ENCODE measurements around the gene FKBP1B. TPM values are rescaled to one million over a fixed set of nuclear protein-coding genes. Genes with fewer than 3 reads are reported as not detected.

Gene FKBP1B
- 1 to 10 TPM; 5.9 to 7.3 TPM for total RNA-seq
- 10 to 100 TPM; 18.7 to 24.8 TPM for polyA plus RNA-seq
- long read RNA-seq, donor 1 = 0 reads
- long read RNA-seq, donor 2, partial matches to known transcripts = 0 of 1 reads
- long read RNA-seq, donor 2, other reads (novel, unspliced or antisense) = 1 of 1 reads

GRCh38 chr2:24049485-24050021 is at the start of gene FKBP1B:
TSS of gene FKBP1B (plus strand) at chr2:24049741. CDS start at chr2:24049850, 109 bp downstream.
- Histone ChIP-seq H3K36me3 (ENCODE audit: control insufficient read depth in 1 of 2, insufficient read depth in 2 of 2, low read length in 1 of 2) (no peaks in the 10 kb centered on the region), H3K4me1 (ENCODE audit: control insufficient read depth in 1 of 2, insufficient read depth in 2 of 2, low read length in 2 of 2) (no peaks in the 10 kb centered on the region), H3K27me3 (ENCODE audit: control insufficient read depth in 1 of 2, insufficient read depth in 2 of 2, low read length in 1 of 2) (no peaks in the 10 kb centered on the region), H3K4me3 (ENCODE audit: low read length in 2 of 2) (peak within 1 kb of the TSS; percentile 51 to 94), H3K9me3 (ENCODE audit: control insufficient read depth, low read length) (no peaks in the 10 kb centered on the region), H3K27ac (ENCODE audit: low read depth in 1 of 2, low read length in 2 of 2) (peak within 1 kb of the TSS in 1 of 2 donors; percentile 69)
- peak; percentile 73 to 87 for DNase-seq
- 0 to 1% methylated on average over 45 to 52 of the region's 52 CpGs for WGBS, 2 donors
- peak; percentile 42 for ATAC-seq (ENCODE audit: low FRiP score)
- intact Hi-C loops (cut with DNase I) = loop anchor here (2.0 to 10.0 kb wide), 3 partner anchors 27 to 125 kb away; partner anchors contain the start of genes ATAD2B (in 2 of the 2), SF3B6 (in 1 of the 2) and UBXN2A (in 1 of the 2)

GRCh38 chr2:24007693-24008092 is 41.8 kb upstream of the FKBP1B start:
- no peak for DNase-seq
- H3K4me1 ChIP-seq (ENCODE audit: control insufficient read depth in 1 of 2, insufficient read depth in 2 of 2, low read length in 2 of 2) = no peaks in the 10 kb centered on the region
- ATAC-seq (ENCODE audit: low FRiP score) = no peak

GRCh38 chr2:24008672-24009366 is 40.7 kb upstream of the FKBP1B start:
- H3K9me3 ChIP-seq (ENCODE audit: control insufficient read depth, low read length) = no peaks in the 10 kb centered on the region
- DNase-seq = no peak
- no peaks in the 10 kb centered on the region for H3K36me3 ChIP-seq (ENCODE audit: control insufficient read depth in 1 of 2, insufficient read depth in 2 of 2, low read length in 1 of 2)
- WGBS, 2 donors = 77 to 85% methylated on average over 13 of the region's 13 CpGs
- intact Hi-C loops (cut with DNase I) = no loop called here
- no peak for ATAC-seq (ENCODE audit: low FRiP score)
- no peak overlapping the region for H3K4me3 ChIP-seq (ENCODE audit: low read length in 2 of 2)
- H3K4me1 ChIP-seq (ENCODE audit: control insufficient read depth in 1 of 2, insufficient read depth in 2 of 2, low read length in 2 of 2) = no peaks in the 10 kb centered on the region
- H3K27me3 ChIP-seq (ENCODE audit: control insufficient read depth in 1 of 2, insufficient read depth in 2 of 2, low read length in 1 of 2) = no peaks in the 10 kb centered on the region
- H3K27ac ChIP-seq (ENCODE audit: low read depth in 1 of 2, low read length in 2 of 2) = no peak overlapping the region

More at GRCh38 chr2:24007693-24008092, 41.8 kb upstream of the FKBP1B start:
- Histone ChIP-seq H3K9me3 (ENCODE audit: control insufficient read depth, low read length) (no peaks in the 10 kb centered on the region), H3K36me3 (ENCODE audit: control insufficient read depth in 1 of 2, insufficient read depth in 2 of 2, low read length in 1 of 2) (no peaks in the 10 kb centered on the region), H3K4me3 (ENCODE audit: low read length in 2 of 2) (no peak overlapping the region), H3K27me3 (ENCODE audit: control insufficient read depth in 1 of 2, insufficient read depth in 2 of 2, low read length in 1 of 2) (no peaks in the 10 kb centered on the region), H3K27ac (ENCODE audit: low read depth in 1 of 2, low read length in 2 of 2) (no peak overlapping the region)
- intact Hi-C loops (cut with DNase I) = no loop called here

- Histone ChIP-seq H3K4me1 (ENCODE audit: control insufficient read depth in 1 of 2, insufficient read depth in 2 of 2, low read length in 2 of 2) (no peaks in the 10 kb centered on the region), H3K27ac (ENCODE audit: low read depth in 1 of 2, low read length in 2 of 2) (no peak overlapping the region), H3K27me3 (ENCODE audit: control insufficient read depth in 1 of 2, insufficient read depth in 2 of 2, low read length in 1 of 2) (no peaks in the 10 kb centered on the region), H3K4me3 (ENCODE audit: low read length in 2 of 2) (no peak overlapping the region), H3K36me3 (ENCODE audit: control insufficient read depth in 1 of 2, insufficient read depth in 2 of 2, low read length in 1 of 2) (no peaks in the 10 kb centered on the region), H3K9me3 (ENCODE audit: control insufficient read depth, low read length) (no peaks in the 10 kb centered on the region)
- 69 to 71% methylated on average over 9 of the region's 9 CpGs for WGBS, 2 donors
- intact Hi-C loops (cut with DNase I) = no loop called here
- ATAC-seq (ENCODE audit: low FRiP score) (no peak), DNase-seq (no peak)
Observed at GRCh38 chr2:24009367-24009679, 40.2 kb upstream of the FKBP1B start.

- H3K9me3 ChIP-seq (ENCODE audit: control insufficient read depth, low read length) = no peaks in the 10 kb centered on the region
- 3% methylated on average over 72 to 75 of the region's 75 CpGs for WGBS, 2 donors
- intact Hi-C loops (cut with DNase I) = no loop called here
- ATAC-seq (ENCODE audit: low FRiP score) (peak; percentile 38), DNase-seq (no peak)
- no peaks in the 10 kb centered on the region for H3K36me3 ChIP-seq (ENCODE audit: control insufficient read depth in 1 of 2, insufficient read depth in 2 of 2, low read length in 1 of 2)
- no peaks in the 10 kb centered on the region for H3K27me3 ChIP-seq (ENCODE audit: control insufficient read depth in 1 of 2, insufficient read depth in 2 of 2, low read length in 1 of 2)
- H3K27ac ChIP-seq (ENCODE audit: low read depth in 1 of 2, low read length in 2 of 2) = no peak within 1 kb of the TSS
- H3K4me3 ChIP-seq (ENCODE audit: low read length in 2 of 2) = no peak within 1 kb of the TSS
- H3K4me1 ChIP-seq (ENCODE audit: control insufficient read depth in 1 of 2, insufficient read depth in 2 of 2, low read length in 2 of 2) = no peaks in the 10 kb centered on the region
Observed at GRCh38 chr2:24009680-24010476, 39.7 kb upstream of the FKBP1B start, which contains the start of gene MFSD2B. TSS of gene MFSD2B (plus strand) at chr2:24010085. CDS start at chr2:24010097, 12 bp downstream.

- Histone ChIP-seq H3K27me3 (ENCODE audit: control insufficient read depth in 1 of 2, insufficient read depth in 2 of 2, low read length in 1 of 2) (no peaks in the 10 kb centered on the region), H3K4me1 (ENCODE audit: control insufficient read depth in 1 of 2, insufficient read depth in 2 of 2, low read length in 2 of 2) (no peaks in the 10 kb centered on the region), H3K9me3 (ENCODE audit: control insufficient read depth, low read length) (no peaks in the 10 kb centered on the region), H3K36me3 (ENCODE audit: control insufficient read depth in 1 of 2, insufficient read depth in 2 of 2, low read length in 1 of 2) (no peaks in the 10 kb centered on the region), H3K27ac (ENCODE audit: low read depth in 1 of 2, low read length in 2 of 2) (no peak overlapping the region), H3K4me3 (ENCODE audit: low read length in 2 of 2) (no peak overlapping the region)
- intact Hi-C loops (cut with DNase I) = no loop called here
- ATAC-seq (ENCODE audit: low FRiP score) (peak; percentile 19), DNase-seq (peak in 1 of 2 donors; percentile 45)
- 61 to 64% methylated on average over 32 to 37 of the region's 37 CpGs for WGBS, 2 donors
Observed at GRCh38 chr2:24010477-24011249, 38.9 kb upstream of the FKBP1B start.

GRCh38 chr2:24011250-24012104 is 38.1 kb upstream of the FKBP1B start:
- H3K9me3 ChIP-seq (ENCODE audit: control insufficient read depth, low read length) = no peaks in the 10 kb centered on the region
- WGBS, 2 donors = 83 to 90% methylated on average over 7 of the region's 7 CpGs
- H3K36me3 ChIP-seq (ENCODE audit: control insufficient read depth in 1 of 2, insufficient read depth in 2 of 2, low read length in 1 of 2) = no peaks in the 10 kb centered on the region
- intact Hi-C loops (cut with DNase I) = no loop called here
- no peak overlapping the region for H3K4me3 ChIP-seq (ENCODE audit: low read length in 2 of 2)
- ATAC-seq (ENCODE audit: low FRiP score) = no peak
- H3K27ac ChIP-seq (ENCODE audit: low read depth in 1 of 2, low read length in 2 of 2) = no peak overlapping the region
- H3K4me1 ChIP-seq (ENCODE audit: control insufficient read depth in 1 of 2, insufficient read depth in 2 of 2, low read length in 2 of 2) = no peaks in the 10 kb centered on the region
- no peaks in the 10 kb centered on the region for H3K27me3 ChIP-seq (ENCODE audit: control insufficient read depth in 1 of 2, insufficient read depth in 2 of 2, low read length in 1 of 2)
- DNase-seq = no peak

All from aorta (tissue), 5 donors.